VCaP (cell line): ENCODE measurements around the gene STK25.

Experiments
- H3K27ac ChIP-seq: fragments of 450-650 bp; 2 replicates; pipeline ENCODE4 v1.5.1; 2017
- CTCF ChIP-seq: fragments of 450-650 bp; conservative IDR thresholded peaks from 2 replicates; pipeline ENCODE4 v1.5.1; 2017; ENCODE audit warnings: mild to moderate bottlenecking, moderate library complexity

Gene STK25

GRCh38 chr2:241502281-241502680 is 6.1 kb downstream of the STK25 start:
- H3K27ac ChIP-seq: no peak overlapping the region
- no peak for TF ChIP-seq CTCF

GRCh38 chr2:241501551-241501950 is 6.8 kb downstream of the STK25 start:
- H3K27ac ChIP-seq: no peak overlapping the region
- no peak for TF ChIP-seq CTCF

GRCh38 chr2:241501099-241501541 is 7.3 kb downstream of the STK25 start:
- no peak for TF ChIP-seq CTCF
- H3K27ac ChIP-seq: no peak overlapping the region

- no peak overlapping the region for H3K27ac ChIP-seq
- no peak for TF ChIP-seq CTCF
Measured at GRCh38 chr2:241500431-241500975, 7.9 kb downstream of the STK25 start.

- no peak overlapping the region for H3K27ac ChIP-seq
- TF ChIP-seq CTCF: no peak
Measured at GRCh38 chr2:241500016-241500415, 8.4 kb downstream of the STK25 start.

- H3K27ac ChIP-seq: no peak overlapping the region
- no peak for TF ChIP-seq CTCF
Measured at GRCh38 chr2:241499146-241499965, 9.0 kb downstream of the STK25 start.

GRCh38 chr2:241498115-241499070 is 10.0 kb downstream of the STK25 start:
- H3K27ac ChIP-seq: no peak overlapping the region
- no peak for TF ChIP-seq CTCF
